ENCODE measurements around the gene ERI3.

ERI3 gene

GRCh38 chr1:44282704-44283426 is 72.2 kb downstream of the ERI3 start:
- DNase-seq (ENCODE audit: low read depth) = no peak

GRCh38 chr1:44281962-44282703 is 72.9 kb downstream of the ERI3 start:
- DNase-seq (ENCODE audit: low read depth) = no peak

GRCh38 chr1:44276901-44277300 is 78.2 kb downstream of the ERI3 start:
- no peak for DNase-seq (ENCODE audit: low read depth)

GRCh38 chr1:44275991-44276405 is 79.1 kb downstream of the ERI3 start:
- DNase-seq (ENCODE audit: low read depth) = no peak

- DNase-seq (ENCODE audit: low read depth) = no peak
Observed at GRCh38 chr1:44275296-44275962, 79.6 kb downstream of the ERI3 start.

- no peak for DNase-seq (ENCODE audit: low read depth)
Observed at GRCh38 chr1:44273560-44274350, 81.3 kb downstream of the ERI3 start.

- no peak for DNase-seq (ENCODE audit: low read depth)
Observed at GRCh38 chr1:44272992-44273391, 82.1 kb downstream of the ERI3 start.

GRCh38 chr1:44271646-44272045 is 83.4 kb downstream of the ERI3 start:
- no peak for DNase-seq (ENCODE audit: low read depth)

- no peak for DNase-seq (ENCODE audit: low read depth)
Observed at GRCh38 chr1:44270686-44271628, 84.1 kb downstream of the ERI3 start.

GRCh38 chr1:44268054-44268453 is 87.0 kb downstream of the ERI3 start:
- DNase-seq (ENCODE audit: low read depth) = no peak

GRCh38 chr1:44267438-44267837 is 87.6 kb downstream of the ERI3 start:
- DNase-seq (ENCODE audit: low read depth) = no peak

GRCh38 chr1:44266400-44267344 is 88.4 kb downstream of the ERI3 start:
- DNase-seq (ENCODE audit: low read depth) = no peak

GRCh38 chr1:44265656-44266358 is 89.2 kb downstream of the ERI3 start:
- no peak for DNase-seq (ENCODE audit: low read depth)

- DNase-seq (ENCODE audit: low read depth) = no peak
Observed at GRCh38 chr1:44264451-44264771, 90.6 kb downstream of the ERI3 start.

GRCh38 chr1:44263568-44264450 is 91.2 kb downstream of the ERI3 start:
- no peak for DNase-seq (ENCODE audit: low read depth)

GRCh38 chr1:44262816-44263567 is 92.1 kb downstream of the ERI3 start:
- DNase-seq (ENCODE audit: low read depth) = no peak

- no peak for DNase-seq (ENCODE audit: low read depth)
Observed at GRCh38 chr1:44262414-44262813, 92.6 kb downstream of the ERI3 start.

GRCh38 chr1:44261962-44262361 is 93.1 kb downstream of the ERI3 start:
- no peak for DNase-seq (ENCODE audit: low read depth)

All from T-helper 22 cell (primary cell).